GM06990 (cell line): ENCODE data around the gene SGIP1.

Experiments used
- DNase-seq: peaks from one replicate; pipeline ENCODE4 v3.0.0-alpha.2; 2011; ENCODE audit not compliant: insufficient read length; ENCODE audit errors: extremely low read depth
- H3K27me3 ChIP-seq: replicated peaks from 2 replicates; pipeline ENCODE4 v1.6.0; 2011; ENCODE audit warnings: low read length; ENCODE audit not compliant: control insufficient read depth, insufficient read depth
- H3K36me3 ChIP-seq: 2 replicates; pipeline ENCODE4 v1.5.1; 2011; ENCODE audit warnings: low read length; ENCODE audit not compliant: control insufficient read depth, insufficient read depth
- H3K4me3 ChIP-seq: replicated peaks from 2 replicates; pipeline ENCODE4 v1.5.1; 2011; ENCODE audit warnings: low read depth, mild to moderate bottlenecking, control low read depth, low read length
- TF ChIP-seq, protein P1 (sequence below): IDR thresholded peaks from 2 replicates; pipeline ENCODE4 v1.5.1; 2011; ENCODE audit warnings: low read length, control low read depth, mild to moderate bottlenecking, inconsistent platforms; ENCODE audit not compliant: insufficient read depth, poor library complexity, severe bottlenecking

Gene SGIP1

DNA sequence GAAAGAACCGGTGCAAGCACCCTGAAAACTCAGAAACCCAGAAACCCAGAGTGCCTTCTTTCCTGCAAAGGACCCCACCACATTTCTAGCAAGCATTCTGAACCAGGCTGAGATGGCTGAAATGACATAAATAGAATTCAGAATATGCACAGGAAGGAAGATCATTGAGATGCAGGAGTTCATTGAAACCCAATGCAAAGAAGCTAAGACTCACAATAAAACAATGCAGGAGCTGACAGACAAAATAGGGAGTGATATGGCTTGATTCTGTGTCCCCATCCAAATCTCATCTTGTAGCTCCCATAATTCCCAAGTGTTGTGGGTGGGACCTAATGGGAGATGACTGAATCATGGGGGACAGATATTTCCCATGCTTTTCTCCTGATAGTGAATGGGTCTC is 22.8 kb upstream of the SGIP1 start:
- no peaks in the 10 kb centered on the region for H3K36me3 ChIP-seq
- no peak overlapping the region for H3K4me3 ChIP-seq
- TF ChIP-seq, protein P1, sequence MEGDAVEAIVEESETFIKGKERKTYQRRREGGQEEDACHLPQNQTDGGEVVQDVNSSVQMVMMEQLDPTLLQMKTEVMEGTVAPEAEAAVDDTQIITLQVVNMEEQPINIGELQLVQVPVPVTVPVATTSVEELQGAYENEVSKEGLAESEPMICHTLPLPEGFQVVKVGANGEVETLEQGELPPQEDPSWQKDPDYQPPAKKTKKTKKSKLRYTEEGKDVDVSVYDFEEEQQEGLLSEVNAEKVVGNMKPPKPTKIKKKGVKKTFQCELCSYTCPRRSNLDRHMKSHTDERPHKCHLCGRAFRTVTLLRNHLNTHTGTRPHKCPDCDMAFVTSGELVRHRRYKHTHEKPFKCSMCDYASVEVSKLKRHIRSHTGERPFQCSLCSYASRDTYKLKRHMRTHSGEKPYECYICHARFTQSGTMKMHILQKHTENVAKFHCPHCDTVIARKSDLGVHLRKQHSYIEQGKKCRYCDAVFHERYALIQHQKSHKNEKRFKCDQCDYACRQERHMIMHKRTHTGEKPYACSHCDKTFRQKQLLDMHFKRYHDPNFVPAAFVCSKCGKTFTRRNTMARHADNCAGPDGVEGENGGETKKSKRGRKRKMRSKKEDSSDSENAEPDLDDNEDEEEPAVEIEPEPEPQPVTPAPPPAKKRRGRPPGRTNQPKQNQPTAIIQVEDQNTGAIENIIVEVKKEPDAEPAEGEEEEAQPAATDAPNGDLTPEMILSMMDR, result no peak
- no peaks in the 10 kb centered on the region for H3K27me3 ChIP-seq
- DNase-seq, result no peak

DNA sequence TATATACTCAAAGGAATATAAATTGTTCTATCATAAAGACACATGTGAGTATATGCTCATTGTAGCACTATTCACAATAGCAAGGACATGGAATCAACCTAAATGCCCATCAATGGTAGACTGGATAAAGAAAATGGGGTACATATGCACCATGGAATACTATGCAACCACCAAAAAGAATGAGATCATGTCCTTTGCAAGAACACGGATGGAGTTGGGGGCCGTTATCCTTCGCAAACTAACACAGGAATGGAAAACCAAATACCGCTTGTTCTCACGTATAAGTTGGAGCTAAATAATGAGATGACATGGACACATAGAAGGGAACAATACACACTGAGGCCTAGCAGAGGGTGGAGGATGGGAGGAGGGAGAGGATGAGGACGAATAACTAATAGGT is 16.0 kb upstream of the SGIP1 start:
- H3K36me3 ChIP-seq, result no peaks in the 10 kb centered on the region
- H3K4me3 ChIP-seq, result no peak overlapping the region
- no peaks in the 10 kb centered on the region for H3K27me3 ChIP-seq
- DNase-seq, result no peak
- TF ChIP-seq, protein P1, result no peak

DNA sequence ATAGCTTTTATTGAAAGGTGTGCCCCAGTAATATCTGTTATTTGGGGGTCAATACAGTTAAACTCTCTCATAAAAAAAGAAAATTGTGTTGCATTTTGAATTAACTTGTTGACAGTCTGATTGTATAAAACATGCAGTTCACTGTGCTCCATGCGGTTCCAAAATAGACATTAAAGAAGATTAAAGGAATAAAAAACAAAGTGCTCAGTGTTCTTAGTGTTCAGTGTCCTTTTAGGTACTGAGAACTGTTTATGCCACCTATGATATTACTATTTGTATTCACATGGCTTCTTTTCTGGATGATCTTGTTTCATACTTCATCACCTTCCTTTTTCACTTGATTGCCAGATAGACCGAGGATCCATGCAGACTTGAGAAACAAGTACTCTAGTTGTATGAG is 15.3 kb upstream of the SGIP1 start:
- TF ChIP-seq, protein P1, result no peak
- DNase-seq, result no peak
- no peak overlapping the region for H3K4me3 ChIP-seq
- no peaks in the 10 kb centered on the region for H3K27me3 ChIP-seq
- H3K36me3 ChIP-seq, result no peaks in the 10 kb centered on the region

DNA sequence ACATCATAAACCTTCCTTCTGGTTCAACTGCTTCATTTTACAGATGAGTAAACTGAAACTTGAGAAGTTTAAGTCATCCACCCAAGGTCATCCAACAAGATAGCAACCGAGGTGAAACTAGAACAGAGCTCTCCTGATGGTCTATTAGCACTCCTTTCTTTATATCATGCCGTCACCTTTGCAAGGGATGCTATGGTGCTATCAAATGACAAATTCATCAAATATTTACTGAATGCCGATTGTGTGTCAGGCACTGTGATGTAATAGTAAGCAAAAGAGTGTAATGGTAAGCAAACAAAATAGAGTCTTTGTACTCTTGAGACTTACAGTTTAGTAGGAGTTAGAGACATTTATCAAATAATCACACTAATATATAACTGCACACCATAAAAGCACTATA is 14.0 kb upstream of the SGIP1 start:
- Histone ChIP-seq H3K4me3 (no peak overlapping the region), H3K36me3 (no peaks in the 10 kb centered on the region), H3K27me3 (no peaks in the 10 kb centered on the region)
- DNase-seq, result no peak
- TF ChIP-seq, protein P1, result no peak

DNA sequence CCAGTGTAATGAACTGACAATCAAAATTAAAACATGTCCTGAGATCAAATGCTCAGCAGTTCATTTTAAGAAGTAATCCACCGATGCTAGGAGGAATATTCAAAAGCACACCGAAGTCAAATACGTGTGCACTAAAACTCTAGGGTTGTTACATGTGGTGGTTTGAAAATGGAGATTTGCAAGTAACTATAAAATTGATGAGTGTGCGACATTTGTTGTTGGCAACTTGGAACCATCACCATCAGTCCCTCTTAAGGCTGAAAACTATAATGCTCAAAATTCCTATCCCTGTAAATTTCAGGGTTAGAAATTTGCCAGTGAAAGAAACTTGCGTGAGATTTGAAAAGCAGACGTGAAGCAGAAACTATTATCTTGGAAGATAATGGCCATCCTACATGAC is 13.3 kb upstream of the SGIP1 start:
- no peak for DNase-seq
- no peaks in the 10 kb centered on the region for H3K36me3 ChIP-seq
- H3K4me3 ChIP-seq, result no peak overlapping the region
- TF ChIP-seq, protein P1, result no peak
- H3K27me3 ChIP-seq, result no peaks in the 10 kb centered on the region

DNA sequence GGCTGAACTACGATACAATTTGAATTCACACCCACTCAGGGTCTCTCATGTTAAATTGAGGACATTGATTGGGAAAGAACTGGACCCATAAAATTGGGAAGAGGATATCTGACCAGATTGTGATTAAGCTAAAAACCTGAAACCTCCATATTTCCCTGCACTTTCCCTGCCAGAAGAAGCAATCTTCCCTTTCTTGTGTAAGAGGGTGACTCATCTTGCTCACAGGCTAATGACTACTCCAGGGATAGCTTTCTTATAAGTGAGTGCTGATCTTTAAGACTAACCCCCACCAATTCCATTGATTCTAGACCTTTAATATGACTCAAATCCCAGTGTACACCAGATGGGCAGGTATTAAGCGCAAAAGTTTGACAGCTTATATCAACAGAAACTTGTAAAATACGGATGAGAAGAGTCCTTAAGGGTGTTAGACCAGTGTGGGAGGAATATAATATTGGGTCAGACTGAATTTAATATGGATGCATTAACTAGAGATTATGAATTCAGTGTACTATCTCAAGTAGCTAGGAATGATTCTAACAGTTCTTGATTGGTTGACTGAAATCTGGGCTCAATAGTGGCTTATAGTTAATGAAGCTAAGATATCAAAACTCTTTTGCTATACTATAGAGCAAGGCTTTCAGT is 12.1 kb upstream of the SGIP1 start:
- H3K36me3 ChIP-seq, result no peaks in the 10 kb centered on the region
- TF ChIP-seq, protein P1, result no peak
- no peak overlapping the region for H3K4me3 ChIP-seq
- no peak for DNase-seq
- no peaks in the 10 kb centered on the region for H3K27me3 ChIP-seq
